HEK293T (cell line): ENCODE data around the gene SLC35D2.

ENCODE experiments used
- CTBP1 ChIP-seq: fragments of 450-650 bp; IDR thresholded peaks from 2 replicates; pipeline ENCODE4 v1.6.1; 2016; ENCODE audit warnings: borderline replicate concordance
- ELF4 ChIP-seq: fragments of 450-650 bp; IDR thresholded peaks from 2 replicates; pipeline ENCODE4 v1.6.1; 2017; ENCODE audit warnings: antibody characterized with exemption
- FOXA1 ChIP-seq: fragments of 450-650 bp; IDR thresholded peaks from 2 replicates; pipeline ENCODE4 v1.6.1; 2016; ENCODE audit warnings: mild to moderate bottlenecking
- NFRKB ChIP-seq: fragments of 450-650 bp; IDR thresholded peaks from 2 replicates; pipeline ENCODE4 v1.6.1; 2016; ENCODE audit warnings: mild to moderate bottlenecking, moderate library complexity
- SP1 ChIP-seq: fragments of 450-650 bp; IDR thresholded peaks from 2 replicates; pipeline ENCODE4 v1.6.1; 2017

DNA sequence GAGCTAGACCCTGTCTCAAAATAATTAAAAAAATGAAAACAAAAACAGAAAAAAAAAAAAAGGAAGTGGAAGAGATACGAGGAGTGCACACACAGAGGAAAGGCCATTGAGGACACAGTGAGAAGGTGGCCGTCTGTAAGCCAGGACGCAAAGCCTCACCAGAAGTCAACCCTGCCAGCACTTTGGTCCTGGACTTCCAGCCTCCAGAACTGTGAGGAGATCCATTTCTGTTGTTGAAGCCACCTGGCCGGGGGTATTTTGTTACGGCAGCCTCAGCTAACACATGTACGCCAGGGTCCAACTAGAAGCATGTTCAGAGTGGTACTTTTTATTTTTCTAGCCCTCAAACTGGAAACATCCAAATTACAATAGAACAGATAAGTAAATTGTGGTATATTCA is 21.8 kb downstream of the SLC35D2 start:
- TF ChIP-seq ELF4 (no peak), CTBP1 (no peak), FOXA1 (no peak), SP1 (no peak), NFRKB (no peak)
